A549 (cell line): ENCODE data around the gene HEYL. TPM values are rescaled to one million over a fixed set of nuclear protein-coding genes. Genes with fewer than 3 reads are reported as not detected.

Experiments used
- ATAC-seq, 2 experiments: fragments of 200-7000 bp in 1 of 2; fragments of >200 bp in 1 of 2; cut with Nextera tagmentation in 1 of 2; cut with Tn5 transposase in 1 of 2; 3 replicates each; pipeline versions ENCODE4 v1.8.0 to v1.9.1; 2018 to 2020; ENCODE audit warnings: mild to moderate bottlenecking in 1 of 2, moderate library complexity in 1 of 2
- CTCF ChIA-PET: fragments of 300-600 bp; sonication (Branson Sonifier 250); formaldehyde crosslinking; extraction: SDS; loops from one replicate; lab custom pipeline; 2021; ENCODE audit warnings: antibody characterized with exemption, inconsistent platforms; lab: Yijun Ruan, JAX
- POLR2A ChIA-PET: fragments of 350-600 bp; formaldehyde crosslinking; extraction: SDS; loops from one replicate; lab custom pipeline; 2021; ENCODE audit warnings: antibody characterized with exemption, inconsistent platforms; lab: Yijun Ruan, JAX
- DNase-seq, 2 experiments: peaks; one replicate each; pipeline versions ENCODE4 v3.0.0 to v3.0.0-alpha.2; 2011 to 2016; ENCODE audit warnings: low read depth in 1 of 2, low spot score in 1 of 2
- FAIRE-seq: peaks from 2 replicates; lab custom pipeline; 2011; peaks lifted over from hg19 to GRCh38; lab: Jason Lieb, UNC
- H3K27ac ChIP-seq, 2 experiments: fragments of >200 bp; sonication (Bioruptor Twin); formaldehyde crosslinking; 3 replicates each; pipeline ENCODE4 v1.5.1; 2016 to 2017
- H3K4me1 ChIP-seq: fragments of >200 bp; sonication (Bioruptor Twin); formaldehyde crosslinking; 3 replicates; pipeline ENCODE4 v1.6.1; 2016
- H3K4me2 ChIP-seq: fragments of >200 bp; sonication (Bioruptor Twin); formaldehyde crosslinking; 3 replicates; pipeline ENCODE4 v1.6.1; 2016
- H3K4me3 ChIP-seq: fragments of >200 bp; sonication (Bioruptor Twin); formaldehyde crosslinking; 3 replicates; pipeline ENCODE4 v1.5.1; 2016
- H3K9me3 ChIP-seq: fragments of >200 bp; sonication (Bioruptor Twin); formaldehyde crosslinking; 3 replicates; pipeline ENCODE4 v1.6.1; 2016
- CBX2 ChIP-seq: fragments of 200-600 bp; sonication (generic); IDR thresholded peaks from 2 replicates; pipeline ENCODE4 v1.6.1; 2016; ENCODE audit warnings: low read depth, mild to moderate bottlenecking, borderline replicate concordance
- CEBPB ChIP-seq, 2 experiments: fragments of >200 bp in 1 of 2; sonication (Bioruptor Twin) in 1 of 2; formaldehyde crosslinking in 1 of 2; IDR thresholded peaks; 2 replicates each; pipeline ENCODE4 v1.6.1; 2012 to 2016
- CTCF ChIP-seq: fragments of >200 bp; sonication (Bioruptor Twin); formaldehyde crosslinking; IDR thresholded peaks from 3 replicates; pipeline ENCODE4 v1.5.1; 2016
- EHF ChIP-seq: fragments of 250-450 bp; sonication (Bioruptor Pico); IDR thresholded peaks from 2 replicates; pipeline ENCODE4 v1.5.0; 2020; ENCODE audit warnings: mild to moderate bottlenecking
- EHMT2 ChIP-seq: fragments of 200-600 bp; sonication (generic); IDR thresholded peaks from 2 replicates; pipeline ENCODE4 v1.6.1; 2016; ENCODE audit warnings: antibody characterized with exemption, low read depth, mild to moderate bottlenecking, moderate library complexity
- ELK1 ChIP-seq: fragments of 150-350 bp; IDR thresholded peaks from 2 replicates; pipeline ENCODE4 v1.6.1; 2014; ENCODE audit warnings: low read depth, mild to moderate bottlenecking, low read length
- ESRRA ChIP-seq: fragments of 150-350 bp; IDR thresholded peaks from 2 replicates; pipeline ENCODE4 v1.6.1; 2014; ENCODE audit warnings: mild to moderate bottlenecking, low read length, borderline replicate concordance
- GATA3 ChIP-seq: IDR thresholded peaks from 2 replicates; pipeline ENCODE4 v1.6.1; 2012; ENCODE audit warnings: borderline replicate concordance
- HOXA7 ChIP-seq: fragments of 250-450 bp; sonication (Bioruptor Pico); IDR thresholded peaks from 2 replicates; pipeline ENCODE4 v1.5.0; 2020; ENCODE audit warnings: mild to moderate bottlenecking, moderate library complexity
- HOXB13 ChIP-seq: fragments of 250-450 bp; sonication (Bioruptor Pico); IDR thresholded peaks from 2 replicates; pipeline ENCODE4 v1.5.0; 2020; ENCODE audit warnings: low read depth, mild to moderate bottlenecking, moderate library complexity
- JUN ChIP-seq, 2 experiments: fragments of >200 bp; sonication (Bioruptor Twin); formaldehyde crosslinking; IDR thresholded peaks; 2 replicates in 1 of 2; 3 replicates in 1 of 2; pipeline ENCODE4 v1.6.1; 2016 to 2017
- KDM5A ChIP-seq: fragments of 200-600 bp; sonication (generic); IDR thresholded peaks from 2 replicates; pipeline ENCODE4 v1.6.1; 2016; ENCODE audit warnings: antibody characterized with exemption, mild to moderate bottlenecking
- MAZ ChIP-seq: fragments of 150-350 bp; IDR thresholded peaks from 2 replicates; pipeline ENCODE4 v1.6.1; 2014; ENCODE audit warnings: antibody characterized with exemption, low read depth, low read length, borderline replicate concordance
- MYC ChIP-seq: IDR thresholded peaks from 2 replicates; pipeline ENCODE4 v1.6.1; 2012; ENCODE audit warnings: mild to moderate bottlenecking, inconsistent platforms, low read length, improper control_type of control experiment, borderline replicate concordance
- POLR2A ChIP-seq: IDR thresholded peaks from 2 replicates; pipeline ENCODE4 v1.6.1; 2012; ENCODE audit warnings: mild to moderate bottlenecking, low read length
- RAD21 ChIP-seq, 2 experiments: fragments of >200 bp in 1 of 2; sonication (Bioruptor Twin) in 1 of 2; formaldehyde crosslinking in 1 of 2; IDR thresholded peaks in 1 of 2; conservative IDR thresholded peaks in 1 of 2; 2 replicates in 1 of 2; 3 replicates in 1 of 2; pipeline ENCODE4 v1.6.1; 2012 to 2018; ENCODE audit warnings: inconsistent platforms in 1 of 2
- RARB ChIP-seq: fragments of 250-450 bp; sonication (Bioruptor Pico); IDR thresholded peaks from 2 replicates; pipeline ENCODE4 v1.8.0; 2021; ENCODE audit warnings: mild to moderate bottlenecking, moderate library complexity
- RNF2 ChIP-seq: fragments of 200-600 bp; sonication (generic); IDR thresholded peaks from 2 replicates; pipeline ENCODE4 v1.6.1; 2016; ENCODE audit warnings: low read depth, mild to moderate bottlenecking, antibody characterized with exemption, moderate library complexity, borderline replicate concordance
- SMC3 ChIP-seq: fragments of >200 bp; sonication (Bioruptor Twin); formaldehyde crosslinking; IDR thresholded peaks from 3 replicates; pipeline ENCODE4 v1.6.1; 2018; ENCODE audit warnings: inconsistent platforms
- TFCP2L1 ChIP-seq: fragments of 250-450 bp; sonication (Bioruptor Pico); IDR thresholded peaks from 2 replicates; pipeline ENCODE4 v1.5.0; 2021; ENCODE audit warnings: mild to moderate bottlenecking
- TP53 ChIP-seq: fragments of 250-450 bp; sonication (Bioruptor Pico); IDR thresholded peaks from 2 replicates; pipeline ENCODE4 v1.5.0; 2021; ENCODE audit warnings: mild to moderate bottlenecking, moderate library complexity
- ZNF302 ChIP-seq: fragments of 250-450 bp; sonication (Bioruptor Pico); IDR thresholded peaks from 2 replicates; pipeline ENCODE4 v1.9.0; 2021; ENCODE audit warnings: inconsistent platforms, mild to moderate bottlenecking, moderate library complexity
- ZSCAN20 ChIP-seq: fragments of 250-450 bp; sonication (Bioruptor Pico); IDR thresholded peaks from 2 replicates; pipeline ENCODE4 v1.8.0; 2022; ENCODE audit warnings: mild to moderate bottlenecking, moderate library complexity
- WGBS: methylation state at CpG from one replicate; pipeline ENCODE4 v1.1.6; 2017; ENCODE audit errors: missing lambda C conversion rate; 5-methylcytosine and 5-hydroxymethylcytosine counted together
- polyA plus RNA-seq, 4 experiments: library from polyadenylated mRNA; depleted of rRNA in 3 of 4; stranded (reverse); fragments of >200 nt; fragmentation: RNase III in 1 of 4; extraction: RNeasy Plus Mini Kit Qiagen cat#74134 plus additional on column Dnase treatment in 1 of 4; gene quantifications; 2 replicates in 3 of 4; 3 replicates in 1 of 4; pipeline ENCODE4 v1.2.3, GENCODE V29; 2011 to 2017
- TF ChIP-seq, protein P1 (sequence below): fragments of 250-450 bp; sonication (Bioruptor Pico); IDR thresholded peaks from 2 replicates; pipeline ENCODE4 v1.5.0; 2020; ENCODE audit warnings: low read depth, mild to moderate bottlenecking, moderate library complexity
- TF ChIP-seq, protein P2 (sequence below): IDR thresholded peaks from 2 replicates; pipeline ENCODE4 v1.6.1; 2012

Gene HEYL
- polyA plus RNA-seq, 2 of the 4 experiments (the other 2 are of a cell fraction), result 2.2 to 2.3 TPM

DNA sequence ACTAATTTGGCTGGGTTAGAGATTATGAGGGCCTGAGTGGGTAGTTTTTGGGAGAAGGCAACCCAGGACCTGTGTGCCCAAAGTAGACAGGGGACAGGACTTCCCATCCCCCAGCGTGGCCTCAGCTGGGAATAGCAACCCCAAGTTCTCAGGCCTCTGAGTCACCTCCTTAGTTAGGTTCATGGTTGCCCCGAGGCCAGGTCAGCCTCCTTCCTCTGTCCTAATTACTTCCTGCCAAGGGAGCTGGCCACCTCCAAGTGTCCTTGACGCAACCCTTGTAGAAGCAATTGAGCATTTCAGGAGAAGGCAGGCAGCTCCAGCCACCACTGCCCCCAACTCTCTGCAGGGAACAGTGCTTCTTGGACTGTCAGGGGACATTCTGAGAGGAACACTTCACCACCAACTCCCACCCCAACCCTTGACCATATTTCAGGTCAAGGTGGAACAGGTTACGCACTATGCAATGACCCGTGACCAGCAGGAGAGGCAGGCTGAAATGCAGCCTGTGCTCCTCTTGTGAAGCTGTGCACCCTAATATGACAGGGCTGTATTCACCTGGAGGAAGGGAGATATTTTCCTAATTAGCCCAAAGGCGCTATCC is 37.6 kb upstream of the HEYL start:
- 72% methylated on average over 6 of the region's 6 CpGs for WGBS
- TF ChIP-seq TFCP2L1 (no peak), ZNF302 (no peak), CEBPB (IDR thresholded peaks at IDR 0.05) (no peak), RARB (CRISPR knock-in tag) (no peak), POLR2A (no peak), EHF (CRISPR knock-in tag) (no peak), ESRRA (no peak), HOXB13 (CRISPR knock-in tag) (no peak), ZSCAN20 (CRISPR knock-in tag) (no peak), JUN (IDR thresholded peaks at IDR 0.05) (no peak)
- FAIRE-seq, result no peak

GRCh38 chr1:39675220-39675619 is 35.8 kb upstream of the HEYL start:
- POLR2A ChIA-PET, result no interaction called here
- no peak for FAIRE-seq

More for the DNA sequence above, 37.6 kb upstream of the HEYL start:
- Histone ChIP-seq H3K27ac (no peak overlapping the region), H3K4me2 (no peak overlapping the region), H3K4me3 (no peak overlapping the region), H3K4me1 (peaks cover 7% of the 10 kb centered on the region; the same call in 1 of the 3 replicates), H3K9me3 (no peaks in the 10 kb centered on the region)
- POLR2A ChIA-PET, result no interaction called here
- CTCF ChIA-PET, result interaction anchor here (1.0 to 1.1 kb wide), 2 partner anchors 23 to 24 kb away, joined by 3 read pairs; no protein-coding TSS in a partner anchor
- ATAC-seq (no peak), DNase-seq (no peak)

More at GRCh38 chr1:39675220-39675619, 35.8 kb upstream of the HEYL start:
- Histone ChIP-seq H3K9me3 (no peaks in the 10 kb centered on the region), H3K4me2 (no peak overlapping the region), H3K4me3 (no peak overlapping the region), H3K27ac (no peak overlapping the region), H3K4me1 (peaks cover 7% of the 10 kb centered on the region; the same call in 1 of the 3 replicates)
- ATAC-seq (no peak), DNase-seq (no peak)
- CTCF ChIA-PET, result interaction anchor here (0.6 to 12.6 kb wide), 4 partner anchors 19 to 304 kb away, joined by 3 to 143 read pairs (median 6); no protein-coding TSS in a partner anchor
- TF ChIP-seq SMC3 (no peak), TP53 (no peak), CEBPB (IDR thresholded peaks at IDR 0.05) (no peak), MYC (no peak), CTCF (no peak), EHMT2 (no peak), HOXB13 (CRISPR knock-in tag) (no peak), MAZ (no peak), ELK1 (no peak), POLR2A (no peak), RNF2 (no peak), CBX2 (no peak), KDM5A (no peak), GATA3 (no peak), ZSCAN20 (CRISPR knock-in tag) (no peak), RARB (CRISPR knock-in tag) (no peak), RAD21 (conservative IDR thresholded peaks at IDR 0.05 in 1 of 2, IDR thresholded peaks at IDR 0.05 in 1 of 2) (no peak), HOXA7 (CRISPR knock-in tag) (no peak)
- TF ChIP-seq, protein P1, sequence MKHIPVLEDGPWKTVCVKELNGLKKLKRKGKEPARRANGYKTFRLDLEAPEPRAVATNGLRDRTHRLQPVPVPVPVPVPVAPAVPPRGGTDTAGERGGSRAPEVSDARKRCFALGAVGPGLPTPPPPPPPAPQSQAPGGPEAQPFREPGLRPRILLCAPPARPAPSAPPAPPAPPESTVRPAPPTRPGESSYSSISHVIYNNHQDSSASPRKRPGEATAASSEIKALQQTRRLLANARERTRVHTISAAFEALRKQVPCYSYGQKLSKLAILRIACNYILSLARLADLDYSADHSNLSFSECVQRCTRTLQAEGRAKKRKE (CRISPR knock-in tag), result no peak
- TF ChIP-seq, protein P2, sequence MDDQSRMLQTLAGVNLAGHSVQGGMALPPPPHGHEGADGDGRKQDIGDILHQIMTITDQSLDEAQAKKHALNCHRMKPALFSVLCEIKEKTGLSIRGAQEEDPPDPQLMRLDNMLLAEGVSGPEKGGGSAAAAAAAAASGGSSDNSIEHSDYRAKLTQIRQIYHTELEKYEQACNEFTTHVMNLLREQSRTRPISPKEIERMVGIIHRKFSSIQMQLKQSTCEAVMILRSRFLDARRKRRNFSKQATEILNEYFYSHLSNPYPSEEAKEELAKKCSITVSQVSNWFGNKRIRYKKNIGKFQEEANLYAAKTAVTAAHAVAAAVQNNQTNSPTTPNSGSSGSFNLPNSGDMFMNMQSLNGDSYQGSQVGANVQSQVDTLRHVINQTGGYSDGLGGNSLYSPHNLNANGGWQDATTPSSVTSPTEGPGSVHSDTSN, result no peak
- WGBS, result 100% methylated on average over 1 of the region's 1 CpG
